HG03520 (cell line): ENCODE results near the gene NCMAP.

Experiments
- ATAC-seq: cut with Tn5 transposase; IDR thresholded peaks from one replicate; pipeline ENCODE4 v1.9.1; 2021; ENCODE audit warnings: mild to moderate bottlenecking, moderate library complexity; ENCODE audit not compliant: unreplicated experiment

Gene NCMAP

DNA sequence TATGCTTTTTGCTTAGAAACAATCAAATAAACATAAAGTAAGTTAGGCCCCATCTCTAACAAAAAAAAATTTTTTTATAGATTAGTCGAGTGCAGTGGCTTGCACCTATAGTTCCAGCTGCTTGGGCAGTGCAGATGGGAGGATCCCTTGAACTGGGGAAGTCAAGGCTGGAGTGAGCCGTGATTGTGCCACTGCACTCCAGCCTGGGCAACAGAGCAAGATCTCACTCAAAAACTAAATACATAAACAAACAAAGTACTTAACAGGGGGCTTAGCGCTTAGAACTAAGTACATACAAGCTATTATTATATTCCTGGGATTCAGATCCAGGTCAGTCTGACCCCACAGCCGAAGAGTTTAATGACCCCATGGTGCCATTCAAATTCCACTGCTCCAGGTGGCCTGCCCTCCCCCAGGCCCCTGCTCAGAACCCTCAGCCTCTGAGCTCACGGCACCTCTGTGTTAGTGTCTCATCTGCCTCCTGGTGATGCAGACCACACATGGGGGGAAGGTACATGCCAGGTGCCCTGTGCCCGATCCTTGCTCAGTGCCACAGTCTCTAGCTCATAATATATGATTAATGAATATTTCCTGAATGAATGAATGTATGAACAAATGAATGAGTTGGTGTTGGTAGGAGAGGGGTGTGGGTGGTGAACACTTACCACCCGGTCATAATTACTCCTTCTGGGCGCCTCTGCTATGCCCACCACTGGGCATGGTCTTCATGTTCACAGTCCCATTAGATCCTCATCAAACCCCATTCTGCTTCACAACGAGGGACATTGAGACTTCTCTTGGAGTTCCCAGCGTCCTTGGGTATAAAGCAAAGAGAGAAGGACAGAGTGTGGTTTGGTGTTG lies 14.6 kb downstream of the NCMAP start:
- no peak for ATAC-seq

DNA sequence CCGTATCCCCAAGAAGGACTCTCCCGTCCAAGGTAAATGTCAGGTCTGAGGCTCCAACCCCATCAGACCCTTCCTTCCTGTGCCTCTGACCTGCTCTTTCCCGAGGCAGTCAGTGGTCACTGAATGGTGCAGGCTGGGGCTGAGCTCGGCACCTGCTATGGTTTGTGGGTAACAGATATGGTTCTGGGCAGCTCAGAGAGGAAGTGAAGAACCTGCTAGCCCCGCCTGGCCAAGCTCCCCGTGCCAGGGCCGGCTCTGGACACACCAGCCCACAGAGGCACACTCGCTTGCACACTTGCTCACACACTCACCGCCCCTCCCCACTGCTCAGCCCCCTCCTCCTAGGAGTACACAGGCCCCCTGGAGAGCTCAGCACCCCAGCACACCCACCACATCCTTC lies 16.4 kb downstream of the NCMAP start:
- no peak for ATAC-seq

- no peak for ATAC-seq
Measured at GRCh38 chr1:24575905-24576587, 20.2 kb downstream of the NCMAP start.

DNA sequence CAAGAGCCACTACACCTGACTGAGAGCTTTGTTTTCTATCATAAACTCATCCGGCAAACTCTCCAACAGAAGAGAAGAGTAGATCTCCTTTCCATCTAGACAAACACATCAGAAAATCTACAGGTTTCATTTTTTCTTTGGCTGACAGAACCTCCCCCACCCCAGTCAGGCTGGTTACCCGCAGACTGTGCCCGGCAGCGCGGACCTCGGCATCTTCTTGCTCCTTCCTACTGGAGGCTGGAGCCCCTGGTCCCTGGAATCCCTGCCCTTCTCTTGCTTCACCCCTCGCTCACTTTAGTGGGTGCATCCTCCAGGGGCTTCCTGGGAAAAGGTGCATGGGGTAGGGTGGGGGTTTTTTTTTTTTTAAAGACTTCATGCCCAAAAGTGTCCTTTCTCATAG lies 23.0 kb downstream of the NCMAP start:
- ATAC-seq: no peak

DNA sequence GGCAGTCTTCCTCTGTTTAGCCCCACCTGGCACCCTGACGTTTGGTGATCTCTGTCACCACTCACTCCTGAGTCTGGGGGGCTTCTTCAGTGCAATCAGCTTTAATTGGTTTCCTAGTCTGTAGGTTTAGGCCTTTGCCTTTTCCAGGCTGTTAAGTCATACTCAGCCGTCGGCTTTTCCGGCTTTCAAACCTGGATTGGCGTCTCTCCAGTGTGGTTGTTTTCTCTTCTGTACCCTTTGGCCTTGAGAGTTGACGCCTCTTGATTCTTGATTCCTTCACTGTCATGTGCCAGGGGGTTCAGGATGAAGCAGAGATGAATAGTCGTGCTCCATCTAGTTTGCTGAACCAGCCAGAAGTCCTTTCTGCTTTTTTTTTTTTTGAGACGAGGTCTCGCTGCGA lies 24.9 kb downstream of the NCMAP start:
- ATAC-seq: no peak

GRCh38 chr1:24584171-24584647 lies 28.3 kb downstream of the NCMAP start:
- ATAC-seq: no peak

GRCh38 chr1:24586119-24586518 lies 30.2 kb downstream of the NCMAP start:
- no peak for ATAC-seq

GRCh38 chr1:24586970-24587820 lies 31.3 kb downstream of the NCMAP start:
- ATAC-seq: no peak

GRCh38 chr1:24588573-24588972 lies 32.7 kb downstream of the NCMAP start:
- no peak for ATAC-seq

- no peak for ATAC-seq
Measured at GRCh38 chr1:24589200-24589599, 33.3 kb downstream of the NCMAP start.

- no peak for ATAC-seq
Measured at GRCh38 chr1:24591781-24592180, 35.9 kb downstream of the NCMAP start.

DNA sequence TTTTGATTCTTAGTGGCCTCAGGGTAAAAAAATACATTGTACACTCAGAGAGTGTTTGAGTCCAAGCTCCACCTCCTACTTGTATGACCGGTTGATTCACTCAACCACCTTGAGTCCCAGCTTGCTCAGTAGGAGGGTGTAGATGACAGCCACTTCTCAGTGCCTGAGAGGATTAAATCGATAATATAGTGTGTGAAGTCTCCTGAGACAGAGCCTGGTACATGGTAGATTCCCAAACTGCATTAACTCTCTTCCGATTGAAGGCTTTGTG lies 38.4 kb downstream of the NCMAP start:
- no peak for ATAC-seq

DNA sequence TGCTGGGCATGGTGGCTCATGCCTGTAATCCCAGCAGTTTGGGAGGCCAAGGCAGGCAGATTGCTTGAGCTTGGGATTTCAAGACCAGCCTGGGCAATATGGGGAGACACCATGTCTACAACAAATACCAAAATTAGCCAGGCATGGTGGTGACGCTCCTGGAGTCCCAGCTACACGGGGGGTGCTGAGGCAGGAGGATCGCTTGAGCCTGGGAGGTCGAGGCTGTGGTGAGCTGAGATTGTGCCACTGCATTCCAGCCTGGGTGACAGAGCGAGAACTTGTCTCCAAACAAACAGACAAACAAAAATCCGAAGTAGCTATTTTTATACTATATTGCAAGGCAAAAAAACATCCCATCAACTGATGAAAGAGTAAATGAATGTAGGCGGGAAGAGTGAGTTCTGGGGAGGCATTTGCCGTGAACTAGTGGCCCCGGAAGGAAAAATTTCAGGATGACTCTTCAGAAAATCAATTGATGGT lies 40.6 kb downstream of the NCMAP start:
- ATAC-seq: no peak

GRCh38 chr1:24599265-24599664 lies 43.4 kb downstream of the NCMAP start:
- no peak for ATAC-seq

DNA sequence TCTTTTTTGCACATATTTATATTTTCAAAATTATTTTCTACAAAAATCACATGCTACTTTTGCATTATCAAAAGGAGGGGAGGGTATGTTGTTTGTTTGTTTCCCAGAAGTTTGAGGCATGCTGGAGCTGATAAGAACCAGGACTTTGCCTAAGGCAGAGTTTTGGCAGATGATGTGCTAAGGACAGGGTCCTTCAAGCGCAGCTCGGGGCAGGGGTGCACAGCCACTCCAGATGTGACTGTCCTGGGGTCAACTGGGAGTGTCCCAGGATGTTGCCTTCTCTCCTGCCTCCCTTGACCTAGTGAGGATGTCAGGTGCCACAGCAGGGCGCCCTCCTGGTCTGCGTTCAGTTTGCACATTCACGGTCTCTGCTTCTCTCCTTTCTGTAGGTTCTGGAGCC lies 44.7 kb downstream of the NCMAP start:
- no peak for ATAC-seq

DNA sequence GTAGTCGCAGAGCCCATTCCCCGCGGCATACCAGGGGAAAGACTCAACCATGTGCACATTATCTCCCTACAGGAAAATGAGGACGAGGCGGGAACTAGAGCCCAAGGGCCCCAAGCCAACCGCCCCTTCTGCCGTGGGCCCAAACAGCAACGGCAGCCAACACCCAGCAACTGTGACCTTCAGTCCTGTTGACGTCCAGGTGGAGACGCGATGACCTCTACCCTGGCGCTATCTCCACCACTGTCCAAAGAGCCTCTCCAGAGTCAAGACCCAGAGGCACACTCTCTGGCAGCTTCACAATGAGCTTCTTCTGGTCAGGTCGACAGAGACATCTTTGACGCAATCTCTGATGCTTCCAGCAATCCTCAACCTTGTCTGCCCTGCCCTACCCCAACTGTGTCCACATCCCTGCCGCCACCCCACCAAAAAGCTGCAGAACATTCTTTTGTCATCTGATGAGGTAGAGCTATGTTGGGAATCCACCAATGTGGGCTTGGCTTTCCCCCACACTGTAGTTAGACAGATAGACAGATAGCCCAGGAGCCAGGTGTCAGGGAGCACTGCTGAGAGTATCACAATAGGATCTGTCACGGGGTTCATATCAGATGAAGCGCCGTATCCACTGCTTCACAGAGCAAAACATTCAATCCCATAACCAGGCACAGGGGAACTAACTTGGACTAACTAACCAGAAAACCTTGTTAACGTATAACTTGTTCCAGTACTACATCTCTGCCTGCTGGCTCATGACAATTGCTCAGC lies 49.8 kb downstream of the NCMAP start:
- no peak for ATAC-seq

DNA sequence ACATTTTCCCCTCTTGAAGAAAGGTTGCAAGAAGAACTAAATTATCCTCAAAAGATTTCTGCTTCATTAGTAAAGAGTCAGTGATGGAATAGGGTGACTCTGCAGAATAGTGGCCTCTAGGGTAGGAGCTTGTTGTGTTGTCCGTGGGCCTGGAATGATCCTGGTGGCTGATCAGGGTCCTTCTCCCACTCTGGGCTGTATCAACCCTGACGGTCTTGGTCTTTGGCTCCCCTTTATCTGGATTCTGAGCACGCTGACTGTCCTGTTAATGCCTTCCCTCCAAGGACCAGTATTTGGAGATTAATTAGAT lies 50.4 kb downstream of the NCMAP start:
- no peak for ATAC-seq

- no peak for ATAC-seq
Measured at GRCh38 chr1:24606621-24607020, 50.7 kb downstream of the NCMAP start.

- no peak for ATAC-seq
Measured at GRCh38 chr1:24609949-24610517, 54.1 kb downstream of the NCMAP start.

- ATAC-seq: no peak
Measured at GRCh38 chr1:24619376-24619775, 63.5 kb downstream of the NCMAP start.

- no peak for ATAC-seq
Measured at GRCh38 chr1:24620678-24621077, 64.8 kb downstream of the NCMAP start.
